GM23248 (cell line): ENCODE data around the gene OR4D1. TPM values are rescaled to one million over a fixed set of nuclear protein-coding genes. Genes with fewer than 3 reads are reported as not detected.

Experiments
- DNase-seq: peaks from one replicate; pipeline ENCODE4 v3.0.0-alpha.2; 2015
- H2AFZ ChIP-seq: fragments of 200-600 bp; sonication (generic); 2 replicates; pipeline ENCODE4 v1.6.1; 2016; ENCODE audit warnings: antibody characterized with exemption
- H3F3A ChIP-seq: fragments of 200-600 bp; sonication (generic); 2 replicates; pipeline ENCODE4 v1.6.1; 2016; ENCODE audit warnings: mild to moderate bottlenecking, antibody characterized with exemption, mixed run types; ENCODE audit not compliant: insufficient read depth
- H3K27ac ChIP-seq: fragments of 200-600 bp; sonication (generic); 2 replicates; pipeline ENCODE4 v1.5.1; 2016; ENCODE audit warnings: mild to moderate bottlenecking
- H3K27me3 ChIP-seq: fragments of 200-600 bp; sonication (generic); replicated peaks from 2 replicates; pipeline ENCODE4 v1.6.1; 2016; ENCODE audit warnings: mild to moderate bottlenecking; ENCODE audit not compliant: insufficient read depth
- H3K36me3 ChIP-seq: fragments of 200-600 bp; sonication (generic); 2 replicates; pipeline ENCODE4 v1.6.1; 2016; ENCODE audit warnings: low read depth, mild to moderate bottlenecking
- H3K4me1 ChIP-seq: fragments of 200-600 bp; sonication (generic); 2 replicates; pipeline ENCODE4 v1.6.1; 2016; ENCODE audit warnings: mild to moderate bottlenecking; ENCODE audit not compliant: insufficient read depth
- H3K4me2 ChIP-seq: fragments of 200-600 bp; sonication (generic); one replicate; pipeline ENCODE4 v1.6.1; 2016; ENCODE audit warnings: mild to moderate bottlenecking; ENCODE audit not compliant: unreplicated experiment
- H3K4me3 ChIP-seq: fragments of 200-600 bp; sonication (generic); 2 replicates; pipeline ENCODE4 v1.5.1; 2016; ENCODE audit warnings: mild to moderate bottlenecking
- H3K79me2 ChIP-seq: fragments of 200-600 bp; sonication (generic); 2 replicates; pipeline ENCODE4 v1.6.1; 2016; ENCODE audit warnings: mild to moderate bottlenecking; ENCODE audit not compliant: insufficient read depth
- H3K9ac ChIP-seq: fragments of 200-600 bp; sonication (generic); 2 replicates; pipeline ENCODE4 v1.6.1; 2016; ENCODE audit warnings: mild to moderate bottlenecking
- H3K9me2 ChIP-seq: fragments of 200-600 bp; sonication (generic); 2 replicates; pipeline ENCODE4 v1.6.1; 2016; ENCODE audit warnings: mixed run types, mild to moderate bottlenecking, moderate library complexity; ENCODE audit not compliant: insufficient read depth
- H3K9me3 ChIP-seq: fragments of 200-600 bp; sonication (generic); one replicate; pipeline ENCODE4 v1.6.1; 2017; ENCODE audit warnings: low read depth
- H4K20me1 ChIP-seq: fragments of 200-600 bp; sonication (generic); 2 replicates; pipeline ENCODE4 v1.6.0; 2016; ENCODE audit not compliant: insufficient read depth
- EZH2 ChIP-seq: fragments of 200-600 bp; sonication (generic); IDR thresholded peaks from 2 replicates; pipeline ENCODE4 v1.6.1; 2018; ENCODE audit warnings: antibody characterized with exemption, mild to moderate bottlenecking; ENCODE audit not compliant: insufficient read depth, poor library complexity, severe bottlenecking
- EZH2phosphoT487 ChIP-seq: fragments of 200-600 bp; sonication (generic); IDR thresholded peaks from 2 replicates; pipeline ENCODE4 v1.6.1; 2018; ENCODE audit warnings: antibody characterized with exemption, moderate library complexity, mild to moderate bottlenecking, low read depth; ENCODE audit not compliant: insufficient read depth
- WGBS, 2 experiments: methylation state at CpG; one replicate each; pipeline ENCODE4 v1.1.6; 2015 to 2017; ENCODE audit warnings: low lambda C conversion rate in 2 of 2, low coverage in 1 of 2; ENCODE audit errors: missing lambda C conversion rate in 2 of 2; 5-methylcytosine and 5-hydroxymethylcytosine counted together
- in situ Hi-C: fragments of 300-500 bp; cut with MboI; formaldehyde crosslinking; loops from 2 replicates; pipeline ENCODE4 v1.15.0; 2020
- polyA plus RNA-seq: library from polyadenylated mRNA; unstranded; fragments of >200 nt; fragmentation: Nextera tagmentation; extraction: Ambion mirVana; gene quantifications from 2 replicates; pipeline ENCODE4 v1.2.1, GENCODE V29; 2016
- total RNA-seq: library from RNA; depleted of rRNA; stranded (reverse); fragments of >200 nt; shearing (Covaris generic); gene quantifications from 2 replicates; pipeline ENCODE4 v1.2.3, GENCODE V29; 2014

The OR4D1 gene
- total and polyA plus RNA-seq, 2 experiments from 2014 or later, result not detected

GRCh38 chr17:58192612-58193011 lies 44.4 kb downstream of the OR4D1 start, which contains the start of gene EPX:
EPX (plus strand) TSS chr17:58192726; CDS start chr17:58192847, 121 bp downstream.
- no peak within 1 kb of the TSS for H3K4me2 ChIP-seq
- H3K4me1 ChIP-seq, result 0 out of 2 replicates have a peak, but pooled peaks cover 4% of the 10 kb centered on the region
- no peaks in the 10 kb centered on the region for H3F3A ChIP-seq
- H3K27me3 ChIP-seq, result peaks cover 20% of the 10 kb centered on the region; the same call in 1 of the 2 replicates
- no peak within 1 kb of the TSS for H3K9ac ChIP-seq
- H4K20me1 ChIP-seq, result no peaks in the 10 kb centered on the region
- no peak within 1 kb of the TSS for H3K4me3 ChIP-seq
- no peaks in the 10 kb centered on the region for H3K79me2 ChIP-seq
- H3K27ac ChIP-seq, result no peak within 1 kb of the TSS
- 0 to 2% methylated on average over 6 of the region's 6 CpGs for WGBS, 2 experiments
- no peak for DNase-seq
- TF ChIP-seq EZH2phosphoT487 (no peak), EZH2 (no peak)
- no peak within 1 kb of the TSS for H2AFZ ChIP-seq
- no peaks in the 10 kb centered on the region for H3K9me3 ChIP-seq
- no peaks in the 10 kb centered on the region for H3K9me2 ChIP-seq
- in situ Hi-C loops, result no loop called here
- H3K36me3 ChIP-seq, result no peaks in the 10 kb centered on the region

GRCh38 chr17:58193641-58194255 lies 45.6 kb downstream of the OR4D1 start:
- Histone ChIP-seq H3K4me2 (no peak overlapping the region), H3K27ac (no peak overlapping the region), H3F3A (no peaks in the 10 kb centered on the region), H3K9ac (no peak overlapping the region), H3K79me2 (no peaks in the 10 kb centered on the region), H3K9me3 (no peaks in the 10 kb centered on the region), H3K36me3 (no peaks in the 10 kb centered on the region), H3K4me3 (no peak overlapping the region), H3K9me2 (no peaks in the 10 kb centered on the region), H4K20me1 (no peaks in the 10 kb centered on the region), H2AFZ (no peak overlapping the region), H3K27me3 (peaks cover 27% of the 10 kb centered on the region; the same call in 1 of the 2 replicates), H3K4me1 (0 out of 2 replicates have a peak, but pooled peaks cover 4% of the 10 kb centered on the region)
- TF ChIP-seq EZH2, result no peak
- no peak for TF ChIP-seq EZH2phosphoT487
- no peak for DNase-seq
- in situ Hi-C loops, result no loop called here
- WGBS, 2 experiments, result 68 to 75% methylated on average over 18 of the region's 18 CpGs

GRCh38 chr17:58195518-58196123 lies 47.4 kb downstream of the OR4D1 start:
- 46 to 54% methylated on average over 5 of the region's 5 CpGs for WGBS, 2 experiments
- Histone ChIP-seq H3K27ac (no peak overlapping the region), H3K27me3 (peaks cover 27% of the 10 kb centered on the region; the same call in 1 of the 2 replicates), H4K20me1 (no peaks in the 10 kb centered on the region), H3K4me3 (no peak overlapping the region), H3K9me2 (no peaks in the 10 kb centered on the region), H3K9ac (no peak overlapping the region), H3K79me2 (no peaks in the 10 kb centered on the region), H3K36me3 (no peaks in the 10 kb centered on the region), H3K4me2 (no peak overlapping the region), H3F3A (no peaks in the 10 kb centered on the region), H3K9me3 (no peaks in the 10 kb centered on the region), H3K4me1 (no peaks in the 10 kb centered on the region), H2AFZ (no peak overlapping the region)
- TF ChIP-seq EZH2phosphoT487, result no peak
- TF ChIP-seq EZH2, result no peak
- in situ Hi-C loops, result no loop called here
- no peak for DNase-seq

- Histone ChIP-seq H2AFZ (no peak overlapping the region), H3K4me1 (no peaks in the 10 kb centered on the region), H3K79me2 (no peaks in the 10 kb centered on the region), H3K9me2 (no peaks in the 10 kb centered on the region), H3K9ac (no peak overlapping the region), H3K9me3 (no peaks in the 10 kb centered on the region), H3K36me3 (no peaks in the 10 kb centered on the region), H3K4me3 (no peak overlapping the region), H3K27ac (no peak overlapping the region), H3K4me2 (no peak overlapping the region), H3K27me3 (peaks cover 27% of the 10 kb centered on the region; the same call in 1 of the 2 replicates), H4K20me1 (no peaks in the 10 kb centered on the region), H3F3A (no peaks in the 10 kb centered on the region)
- in situ Hi-C loops, result no loop called here
- TF ChIP-seq EZH2 (no peak), EZH2phosphoT487 (no peak)
- DNase-seq, result no peak
- WGBS, 2 experiments, result 50 to 60% methylated on average over 7 of the region's 7 CpGs
Measured at GRCh38 chr17:58196610-58197009, 48.4 kb downstream of the OR4D1 start.
